Subcutaneous adipose tissue (tissue), 4 donors: ENCODE data around the gene TSPOAP1. TPM values are rescaled to one million over a fixed set of nuclear protein-coding genes. Genes with fewer than 3 reads are reported as not detected.

Experiments
- total RNA-seq, 4 donors: library from RNA; depleted of rRNA; stranded (reverse); fragments of >200 nt; gene quantifications; one replicate each; pipeline ENCODE4 v1.1.0, GENCODE V29; 2016
- TF ChIP-seq, protein P1 (sequence below): fragments of 450-650 bp; IDR thresholded peaks from one replicate; pipeline ENCODE4 v1.5.1; 2016; ENCODE audit warnings: low read depth, mild to moderate bottlenecking, control low read depth, antibody characterized with exemption, moderate library complexity

TSPOAP1 gene
- total RNA-seq, 4 donors from 2014 or later: 0.65 to 4.3 (median 1.1) TPM

DNA sequence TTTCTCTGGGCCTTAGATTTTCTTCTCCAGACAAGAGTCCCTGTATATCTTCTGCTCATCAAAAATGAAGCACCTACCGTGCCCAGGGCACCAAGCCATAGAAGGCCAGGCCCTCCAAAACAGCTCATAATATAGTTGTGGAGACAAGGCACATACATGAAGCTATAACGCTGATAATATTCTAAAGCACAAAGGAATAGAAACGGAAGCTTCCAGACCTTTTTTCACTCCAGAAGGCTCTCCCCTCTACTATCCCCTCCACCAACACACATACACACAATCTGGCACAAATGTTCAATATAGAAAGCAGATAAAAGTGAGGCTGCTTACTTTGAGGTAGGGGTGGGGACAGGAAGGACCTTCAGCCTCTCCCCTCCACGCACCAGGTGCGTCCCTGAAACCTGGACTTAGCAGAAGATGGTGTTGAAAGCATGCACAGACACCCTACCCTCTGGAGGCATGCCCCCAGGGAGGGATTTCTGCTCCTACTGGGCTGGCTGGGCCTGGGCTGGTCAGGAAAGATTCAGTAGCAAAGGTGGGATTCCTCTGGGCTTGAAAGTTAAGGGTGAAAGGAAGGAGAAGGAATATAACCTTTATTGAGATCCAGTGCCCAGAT, 37.5 kb upstream of the TSPOAP1 start:
- TF ChIP-seq, protein P1, sequence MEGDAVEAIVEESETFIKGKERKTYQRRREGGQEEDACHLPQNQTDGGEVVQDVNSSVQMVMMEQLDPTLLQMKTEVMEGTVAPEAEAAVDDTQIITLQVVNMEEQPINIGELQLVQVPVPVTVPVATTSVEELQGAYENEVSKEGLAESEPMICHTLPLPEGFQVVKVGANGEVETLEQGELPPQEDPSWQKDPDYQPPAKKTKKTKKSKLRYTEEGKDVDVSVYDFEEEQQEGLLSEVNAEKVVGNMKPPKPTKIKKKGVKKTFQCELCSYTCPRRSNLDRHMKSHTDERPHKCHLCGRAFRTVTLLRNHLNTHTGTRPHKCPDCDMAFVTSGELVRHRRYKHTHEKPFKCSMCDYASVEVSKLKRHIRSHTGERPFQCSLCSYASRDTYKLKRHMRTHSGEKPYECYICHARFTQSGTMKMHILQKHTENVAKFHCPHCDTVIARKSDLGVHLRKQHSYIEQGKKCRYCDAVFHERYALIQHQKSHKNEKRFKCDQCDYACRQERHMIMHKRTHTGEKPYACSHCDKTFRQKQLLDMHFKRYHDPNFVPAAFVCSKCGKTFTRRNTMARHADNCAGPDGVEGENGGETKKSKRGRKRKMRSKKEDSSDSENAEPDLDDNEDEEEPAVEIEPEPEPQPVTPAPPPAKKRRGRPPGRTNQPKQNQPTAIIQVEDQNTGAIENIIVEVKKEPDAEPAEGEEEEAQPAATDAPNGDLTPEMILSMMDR: no peak

DNA sequence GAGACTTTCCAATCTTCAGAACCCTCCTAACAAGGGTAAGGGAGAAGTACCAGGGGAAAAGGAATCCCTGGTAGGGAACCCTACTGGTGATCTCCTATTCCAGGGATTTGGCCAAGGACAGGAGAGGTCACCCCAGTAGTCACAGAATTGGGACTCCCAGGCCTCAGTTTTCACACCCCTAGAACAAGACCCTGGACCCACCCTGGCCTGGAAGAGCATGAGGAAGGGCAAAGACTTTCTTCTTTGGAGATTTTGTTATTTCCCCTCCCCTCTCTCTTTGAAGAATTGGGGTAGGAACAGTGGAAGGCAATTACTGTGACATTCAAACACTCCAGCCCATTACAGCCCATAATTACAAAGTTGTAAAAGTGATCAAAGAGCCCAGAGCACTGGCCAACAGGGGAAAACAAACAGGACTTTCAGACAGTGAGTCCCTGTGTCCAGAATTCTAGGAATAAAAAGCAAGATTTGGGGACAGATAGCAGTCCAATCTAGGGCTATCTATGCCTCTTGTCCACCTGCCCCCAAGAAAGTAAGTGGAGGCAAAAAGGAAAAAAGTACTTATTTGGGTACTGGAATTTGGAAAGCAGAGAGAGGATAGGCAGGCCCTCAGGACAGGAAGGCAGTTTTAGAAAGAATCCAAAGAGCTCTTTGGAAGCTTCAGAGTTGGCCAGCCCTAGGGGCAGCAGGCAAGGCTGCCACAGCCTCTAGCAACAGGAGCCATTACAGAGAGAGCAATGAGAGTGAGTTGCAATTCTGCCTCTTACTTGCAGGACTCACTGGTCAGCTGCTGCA, 36.8 kb upstream of the TSPOAP1 start:
- TF ChIP-seq, protein P1: no peak

DNA sequence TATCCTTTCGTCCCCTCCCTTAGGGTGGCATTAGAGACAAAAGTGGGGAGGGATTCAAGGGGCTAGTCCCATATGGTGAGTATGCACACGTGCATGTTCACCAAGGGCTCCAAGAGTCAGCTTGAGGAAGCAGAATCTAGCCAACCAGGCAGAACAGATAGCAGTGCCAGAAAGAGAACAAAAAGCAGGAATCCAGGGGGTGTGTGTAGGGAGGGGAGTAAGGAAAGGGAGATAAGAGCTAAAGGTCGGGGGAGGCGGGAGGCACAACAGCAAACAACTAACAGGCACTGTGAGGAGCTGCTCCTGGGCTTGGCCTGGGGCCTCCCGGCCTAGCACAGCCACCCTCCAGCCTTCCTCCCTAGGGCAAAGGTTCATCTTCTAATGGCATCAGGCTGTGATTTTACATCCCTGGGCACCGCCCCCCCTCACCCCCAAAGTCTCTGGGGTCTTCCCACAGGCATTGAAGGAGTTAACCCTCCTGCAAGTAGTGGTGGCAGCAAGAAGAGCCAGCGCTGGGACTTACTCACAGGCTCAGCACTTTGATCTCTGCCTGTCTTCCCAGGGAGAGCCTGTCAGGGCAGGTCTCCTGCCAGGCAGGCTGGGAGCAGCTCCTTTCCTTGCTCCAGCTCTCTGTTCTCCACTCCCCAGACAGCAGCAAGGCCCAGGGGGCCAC, 35.8 kb upstream of the TSPOAP1 start:
- TF ChIP-seq, protein P1: no peak

DNA sequence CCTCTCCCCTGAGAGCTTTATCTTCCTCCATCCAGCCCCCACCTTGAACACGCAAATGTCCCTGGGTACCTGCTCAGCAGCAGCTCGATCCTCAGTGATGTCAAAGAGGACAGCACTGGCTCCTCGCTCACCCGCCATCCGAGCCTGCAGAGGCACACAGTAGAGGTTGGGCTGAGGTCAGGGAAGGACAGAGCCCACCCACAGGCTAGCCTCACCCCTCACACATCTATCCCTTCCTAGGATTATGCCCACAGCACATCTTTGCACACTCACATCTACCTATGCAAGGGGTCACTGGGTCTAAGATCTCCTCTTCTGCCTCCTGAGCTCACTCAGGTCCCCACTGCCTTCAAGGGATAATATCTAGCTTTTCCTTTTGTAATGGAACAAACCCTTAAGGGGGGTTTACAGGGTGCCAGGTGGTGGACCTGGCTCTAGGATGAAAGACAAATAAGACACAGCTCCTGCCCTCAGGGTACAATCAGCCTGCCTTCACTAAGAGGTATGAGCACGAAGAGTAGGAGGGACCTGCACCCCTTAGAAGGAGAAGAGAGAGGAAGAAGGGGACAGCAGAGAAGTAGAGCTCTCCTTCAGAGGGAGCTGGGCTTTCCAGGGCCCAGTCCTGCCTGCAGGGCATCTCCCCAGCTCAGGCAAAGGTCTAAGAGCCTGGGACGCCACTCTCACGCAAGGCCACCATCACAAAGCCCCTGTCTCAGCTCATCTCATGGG, 35.0 kb upstream of the TSPOAP1 start:
- TF ChIP-seq, protein P1: no peak

DNA sequence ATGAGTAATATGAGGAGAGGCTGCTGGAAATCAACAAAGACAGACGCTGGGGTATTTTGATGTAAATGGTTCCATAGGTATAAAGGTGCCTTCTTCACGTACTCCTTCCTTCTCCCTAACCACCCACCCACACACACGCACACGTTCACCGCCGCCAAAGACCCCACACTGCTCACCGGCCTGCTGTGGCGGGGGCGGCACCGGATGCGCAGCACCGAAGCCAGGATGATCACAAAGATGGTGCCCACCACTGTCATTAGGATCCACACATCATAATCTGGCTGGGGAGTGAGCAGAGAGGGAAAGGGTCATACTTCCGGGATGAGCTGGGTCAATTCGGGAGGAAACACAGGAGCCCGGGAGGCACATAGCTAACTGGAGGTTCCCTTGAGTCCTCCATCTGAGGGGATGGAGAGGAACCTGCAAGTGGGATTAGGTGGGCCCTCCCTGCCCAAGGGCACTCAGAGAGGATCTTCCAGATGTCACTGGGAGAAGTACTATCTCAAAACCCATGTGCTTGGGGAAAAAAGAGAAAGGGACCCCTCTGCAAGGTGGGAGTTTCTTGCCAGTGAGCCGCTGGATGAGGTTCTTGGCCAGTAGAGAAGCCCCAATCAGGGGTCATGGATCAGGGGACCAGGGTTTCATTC, 33.9 kb upstream of the TSPOAP1 start:
- TF ChIP-seq, protein P1: no peak

DNA sequence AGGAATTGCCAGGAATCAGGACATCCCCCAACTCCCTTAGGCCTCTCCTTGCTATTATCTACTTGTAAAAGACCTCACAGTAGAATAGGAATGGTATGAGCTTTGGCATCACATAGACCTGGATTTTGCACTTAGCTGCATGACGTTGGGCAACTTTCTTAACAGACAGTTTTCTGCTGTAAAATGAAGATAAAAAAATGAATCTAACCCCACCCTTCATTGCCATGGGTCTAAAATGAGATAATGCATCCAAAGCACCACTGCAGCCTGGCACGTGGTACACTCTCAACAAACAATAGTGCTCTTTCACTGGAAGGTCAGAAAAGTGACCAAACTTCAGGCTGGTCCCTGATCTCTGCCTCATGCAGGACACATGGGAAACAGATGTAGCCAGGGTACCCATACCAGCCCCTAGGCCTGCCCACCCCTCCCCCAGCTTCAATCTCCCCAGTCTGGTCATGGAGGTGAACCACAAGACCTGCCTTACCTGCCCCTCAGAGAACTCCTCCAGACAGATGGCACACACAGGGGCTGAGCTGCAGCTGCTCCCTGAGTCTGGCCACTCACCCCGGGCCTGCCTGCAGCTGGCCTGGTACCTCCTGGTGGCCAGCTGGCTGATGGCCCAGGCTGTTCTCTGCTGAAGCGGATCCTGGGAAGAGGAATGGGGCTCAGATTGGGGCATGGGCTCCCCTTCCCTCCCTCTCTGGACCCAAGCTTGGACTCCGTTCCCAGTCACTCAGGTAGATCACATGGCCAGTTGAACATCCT, 31.9 kb upstream of the TSPOAP1 start:
- TF ChIP-seq, protein P1: no peak
